Erythroblast (primary cell): Measurements from ENCODE around the gene SSPN.
"Not testable (repeated sequence)": the region's sequence is repeated elsewhere in the genome, so short reads cannot be mapped to it uniquely, and the experiment has no call there.

ENCODE experiments used
- DNase-seq, 2 experiments: peaks; one replicate each; lab custom pipeline; 2025; lab: John Stamatoyannopoulos, UW
- GATA1 ChIP-seq: IDR thresholded peaks from 2 replicates; pipeline ENCODE4 v1.6.1; 2011; ENCODE audit warnings: low read depth, mild to moderate bottlenecking, control low read depth, low read length, moderate library complexity
- POLR2A ChIP-seq: IDR thresholded peaks from 2 replicates; pipeline ENCODE4 v1.6.1; 2011; ENCODE audit warnings: mild to moderate bottlenecking, low read length

SSPN gene

DNA sequence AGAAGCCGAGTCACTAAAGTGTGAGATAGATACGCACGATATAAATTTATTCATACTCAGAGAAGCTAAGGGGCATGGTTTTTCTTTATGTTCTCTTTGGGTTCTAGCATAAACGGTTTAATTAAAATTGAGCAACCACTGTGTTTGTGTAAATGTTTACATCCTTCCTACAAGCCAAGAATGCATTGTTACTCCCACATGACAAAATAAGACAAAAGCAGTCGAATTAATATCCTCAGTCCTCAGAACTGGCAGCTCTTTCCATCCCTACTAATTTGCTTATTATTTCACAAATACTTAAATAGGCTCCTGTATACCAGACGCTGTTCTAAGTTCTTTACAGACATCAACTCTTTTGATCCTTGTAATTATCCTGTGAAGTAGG lies 32.0 kb downstream of the SSPN start:
- TF ChIP-seq POLR2A (no peak), GATA1 (no peak)
- no peak for DNase-seq

DNA sequence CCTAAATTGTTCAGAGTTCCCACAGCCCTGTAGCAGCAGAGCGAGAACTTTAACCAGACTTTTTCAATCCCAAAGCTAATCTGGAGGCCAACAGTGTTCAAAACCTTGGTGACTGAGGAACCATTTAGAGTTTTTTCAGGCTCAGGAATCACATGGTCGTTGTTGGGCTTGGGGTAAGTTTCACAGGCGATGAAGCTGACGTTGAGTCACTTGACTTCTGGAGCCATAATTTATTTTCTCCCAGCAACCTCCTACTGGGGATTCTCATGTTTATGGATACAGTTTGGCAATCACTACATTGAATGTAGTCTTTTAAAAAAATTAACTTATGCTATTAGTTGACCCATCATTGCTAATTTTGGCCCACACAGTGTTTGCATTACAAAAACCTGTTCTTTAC lies 34.5 kb downstream of the SSPN start:
- no peak for TF ChIP-seq POLR2A
- TF ChIP-seq GATA1, result no peak
- no peak for DNase-seq

DNA sequence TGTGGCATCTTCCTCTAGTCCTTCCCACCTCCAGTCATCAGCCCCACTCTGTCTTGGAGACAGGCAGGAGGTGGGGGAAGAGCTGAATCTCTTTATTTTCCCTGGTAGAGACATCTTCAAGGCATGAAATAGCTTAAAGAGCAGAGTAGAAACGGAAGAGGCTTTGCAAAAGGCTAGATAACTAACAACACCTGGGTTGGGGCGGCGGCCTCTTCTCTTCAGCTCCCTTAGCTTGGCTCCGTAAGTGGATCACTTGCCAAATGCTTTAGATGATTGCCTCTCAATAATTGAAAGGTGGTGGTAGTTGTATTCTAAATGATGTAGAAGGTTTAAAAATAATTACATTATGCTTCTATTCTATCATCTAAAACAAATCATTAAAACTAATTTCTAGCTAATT lies 36.1 kb downstream of the SSPN start:
- no peak for DNase-seq
- no peak for TF ChIP-seq POLR2A
- no peak for TF ChIP-seq GATA1

DNA sequence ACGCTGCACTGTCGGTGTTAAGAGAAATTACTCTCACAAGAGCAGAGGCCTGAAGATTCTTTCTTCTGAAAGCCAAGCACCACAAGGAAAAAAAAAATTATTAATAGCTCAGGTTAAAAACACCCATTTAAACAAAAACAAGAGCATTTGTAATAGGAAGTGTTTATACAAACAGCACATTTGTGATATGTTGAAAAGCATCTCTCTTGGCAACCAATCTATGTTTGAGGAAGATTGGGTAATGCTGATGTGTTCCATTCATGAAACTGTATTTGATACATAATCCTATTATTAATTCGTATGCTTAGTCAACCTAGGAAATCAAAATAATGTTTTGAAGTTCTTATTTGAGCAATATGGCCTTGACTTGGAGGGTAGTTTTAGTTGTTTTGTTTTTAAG lies 36.5 kb downstream of the SSPN start:
- no peak for DNase-seq
- no peak for TF ChIP-seq POLR2A
- TF ChIP-seq GATA1, result no peak

DNA sequence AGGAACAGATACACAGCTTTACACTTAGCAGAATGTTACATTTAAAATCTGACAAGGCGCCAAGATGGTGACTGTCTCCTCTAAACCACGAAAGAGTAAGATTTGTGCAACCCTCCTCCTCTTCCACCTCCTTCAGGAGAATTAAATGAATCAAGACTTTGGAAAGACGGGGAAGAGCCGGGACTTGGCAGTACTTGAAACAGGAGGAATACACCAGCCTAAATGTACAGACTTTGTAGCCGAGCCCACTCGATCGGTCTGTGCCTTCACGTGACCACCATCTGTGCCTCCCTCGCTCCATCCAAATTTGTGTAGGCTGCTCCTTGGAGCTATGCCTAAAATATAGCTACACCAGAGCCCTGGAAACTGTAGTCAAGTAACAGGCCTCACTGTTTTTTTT lies 38.3 kb downstream of the SSPN start:
- DNase-seq, result no peak
- TF ChIP-seq GATA1, result no peak
- TF ChIP-seq POLR2A, result no peak

DNA sequence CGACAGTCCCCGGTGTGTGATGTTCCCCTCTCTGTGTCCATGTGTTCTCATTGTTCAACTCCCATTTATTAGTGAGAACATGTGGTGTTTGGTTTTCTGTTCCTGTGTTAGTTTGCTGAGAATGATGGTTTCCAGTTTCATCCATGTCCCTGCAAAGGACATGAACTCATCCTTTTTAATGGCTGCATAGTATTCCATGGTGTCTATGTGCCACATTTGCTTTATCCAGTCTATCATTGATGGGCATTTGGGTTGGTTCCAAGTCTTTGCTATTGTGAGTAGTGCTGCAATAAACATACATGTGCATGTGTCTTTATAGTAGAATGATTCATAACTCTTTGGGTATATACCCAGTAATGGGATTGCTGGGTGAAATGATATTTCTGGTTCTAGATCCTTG lies 40.1 kb downstream of the SSPN start:
- not testable (repeated sequence) for DNase-seq

DNA sequence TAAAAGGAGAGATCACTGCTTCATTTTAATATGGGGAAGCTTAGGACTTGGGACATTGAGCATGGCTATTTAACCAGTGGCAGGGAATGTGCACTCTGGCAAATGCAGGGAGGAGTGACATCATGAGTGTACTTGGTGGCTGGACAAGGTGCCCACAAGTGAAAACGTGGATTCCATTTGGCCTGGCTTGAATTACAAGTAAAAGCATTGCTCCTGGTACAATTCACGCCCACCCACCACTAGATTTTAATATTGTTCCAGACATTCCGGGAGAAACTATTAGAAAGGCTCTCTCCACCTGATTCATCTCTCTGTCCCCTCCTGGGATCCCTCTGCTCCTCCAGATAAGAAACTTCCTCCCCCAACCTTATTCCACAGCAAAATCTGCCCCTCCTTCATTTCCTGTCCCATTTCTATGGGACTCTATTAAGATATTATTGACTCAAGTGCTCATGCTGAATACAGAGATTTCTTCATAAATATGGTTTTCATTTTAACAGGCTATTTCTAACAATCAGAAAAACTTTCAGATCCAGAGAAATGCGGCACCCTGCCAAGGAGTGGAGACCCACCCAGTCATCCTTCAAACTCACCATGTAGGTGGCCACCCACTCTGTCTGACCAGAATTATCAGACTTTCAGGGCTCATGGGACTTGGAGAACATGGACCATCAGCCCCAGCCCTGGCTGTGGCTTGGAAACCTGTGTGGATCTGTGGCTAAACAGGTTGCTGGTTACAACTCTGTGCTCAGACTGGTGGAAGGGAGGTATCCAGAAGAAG lies 43.2 kb downstream of the SSPN start:
- TF ChIP-seq GATA1, result no peak
- TF ChIP-seq POLR2A, result no peak
- no peak for DNase-seq

DNA sequence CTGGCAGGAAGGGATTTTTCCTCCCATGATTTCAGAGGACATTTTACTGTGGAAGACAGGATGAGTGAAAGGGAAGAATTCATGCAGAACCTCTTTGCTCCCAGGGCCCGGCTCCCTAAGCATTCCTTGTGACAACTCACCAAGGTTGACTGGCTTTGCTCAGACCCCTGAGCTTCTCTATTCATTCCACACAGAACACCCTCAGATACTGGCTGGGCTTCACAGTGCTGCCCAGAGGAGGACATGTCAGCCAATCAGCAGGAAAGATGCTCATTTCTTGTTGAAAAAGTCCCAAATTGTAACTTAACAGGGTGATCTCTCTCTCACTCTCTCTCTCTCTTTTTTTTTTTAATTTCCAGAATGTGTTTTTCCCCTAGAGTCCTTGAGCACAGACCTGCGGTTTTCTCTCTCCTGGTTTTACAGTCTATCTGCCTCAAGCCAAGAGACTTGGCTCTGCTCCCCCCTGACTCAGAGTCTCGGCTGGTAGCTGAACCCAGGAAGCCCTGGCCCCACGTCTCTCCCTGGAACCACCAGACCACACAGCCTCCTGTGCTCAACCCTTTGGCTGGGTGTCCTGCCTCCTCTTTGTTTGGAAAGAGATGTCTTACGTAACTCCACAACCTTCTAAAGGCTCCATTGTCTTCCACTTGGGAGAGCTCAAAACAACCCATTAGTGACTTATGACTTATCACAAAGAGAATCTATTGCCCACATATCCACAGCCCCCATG lies 43.9 kb downstream of the SSPN start:
- TF ChIP-seq GATA1 (no peak), POLR2A (no peak)
- no peak for DNase-seq

DNA sequence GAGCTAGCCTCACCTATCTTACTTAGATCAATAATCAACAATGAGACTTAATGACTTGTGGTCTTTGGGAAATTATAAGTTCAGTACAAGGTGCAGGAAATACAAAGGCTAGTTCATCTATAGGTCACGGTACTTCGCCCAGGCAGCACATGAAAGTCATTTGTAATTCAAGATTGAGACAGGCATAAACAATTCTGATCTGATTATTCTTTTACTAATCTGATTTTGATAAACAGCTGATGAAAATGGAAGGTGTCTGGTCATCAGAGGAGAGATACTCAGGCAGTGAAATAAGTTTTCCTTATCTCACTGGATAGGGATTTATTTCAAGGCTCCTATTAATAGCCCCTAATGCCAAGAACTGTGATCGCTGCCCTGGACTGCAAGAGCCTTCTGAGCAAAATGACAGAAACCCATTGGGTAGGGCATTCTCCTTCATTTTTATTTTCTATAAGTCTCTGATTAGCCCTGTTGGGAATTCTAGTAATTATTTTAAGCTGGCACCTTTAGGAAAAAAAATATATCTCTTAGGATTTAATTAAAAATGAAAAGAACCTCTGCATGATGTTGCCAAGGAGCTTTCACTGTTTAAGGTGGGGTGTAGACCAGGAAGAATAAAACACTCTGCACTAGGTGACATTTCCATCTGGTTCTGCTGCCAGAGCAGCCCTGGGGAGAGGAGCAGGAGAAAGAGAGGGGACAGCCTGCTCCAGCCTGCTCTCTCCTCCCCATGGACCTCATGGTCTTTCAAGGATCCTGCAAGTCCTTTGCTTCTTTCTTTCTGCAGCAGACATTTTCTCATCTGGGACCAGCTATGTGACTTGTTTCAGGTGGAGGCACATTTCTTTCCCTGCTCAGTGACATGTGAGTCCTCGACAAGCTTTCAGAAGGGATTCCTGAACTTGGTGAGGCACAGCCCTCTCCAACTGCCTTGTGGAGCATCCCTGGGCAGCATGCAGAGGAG lies 44.8 kb downstream of the SSPN start:
- TF ChIP-seq POLR2A (no peak), GATA1 (no peak)
- DNase-seq, result no peak

DNA sequence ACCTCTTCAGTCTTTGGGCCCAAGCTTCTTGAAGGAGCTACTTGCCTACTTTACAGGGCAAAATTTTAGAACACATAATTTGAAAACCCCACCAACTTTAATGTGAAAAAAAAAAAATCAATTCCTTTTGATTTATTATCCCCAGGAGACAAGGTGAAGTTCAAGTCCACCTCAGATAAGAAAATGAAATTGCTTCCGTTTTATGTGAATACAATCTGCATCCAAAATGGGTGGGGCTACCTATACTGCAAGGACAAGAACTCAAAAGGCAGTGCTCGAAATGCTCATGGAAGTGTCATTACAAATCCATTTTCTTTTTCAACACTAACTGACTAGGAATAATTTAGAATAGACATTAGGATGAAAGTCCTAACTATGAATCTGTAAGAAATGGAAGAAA lies 45.7 kb downstream of the SSPN start:
- DNase-seq, result no peak
- TF ChIP-seq GATA1 (no peak), POLR2A (no peak)

DNA sequence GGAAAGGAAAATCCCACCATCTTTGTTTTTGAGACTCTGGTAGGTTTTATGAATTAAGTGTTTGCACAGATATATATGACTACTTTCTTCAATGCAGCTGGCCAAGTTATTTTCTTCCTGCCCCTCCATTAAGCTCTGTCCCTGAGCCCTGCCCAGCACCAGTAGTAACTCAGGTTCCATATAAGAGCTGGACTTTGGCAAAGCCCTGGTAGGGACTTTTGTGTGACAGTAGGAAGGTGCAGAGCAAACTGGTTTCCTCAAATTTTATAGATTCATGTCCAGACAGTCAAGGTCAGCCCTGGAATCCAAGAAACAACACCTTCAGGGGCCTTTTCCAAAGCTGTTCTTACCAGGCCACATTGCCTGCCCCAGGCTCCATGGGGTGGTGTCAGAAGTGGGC lies 47.3 kb downstream of the SSPN start:
- TF ChIP-seq GATA1 (no peak), POLR2A (no peak)
- DNase-seq, result no peak

DNA sequence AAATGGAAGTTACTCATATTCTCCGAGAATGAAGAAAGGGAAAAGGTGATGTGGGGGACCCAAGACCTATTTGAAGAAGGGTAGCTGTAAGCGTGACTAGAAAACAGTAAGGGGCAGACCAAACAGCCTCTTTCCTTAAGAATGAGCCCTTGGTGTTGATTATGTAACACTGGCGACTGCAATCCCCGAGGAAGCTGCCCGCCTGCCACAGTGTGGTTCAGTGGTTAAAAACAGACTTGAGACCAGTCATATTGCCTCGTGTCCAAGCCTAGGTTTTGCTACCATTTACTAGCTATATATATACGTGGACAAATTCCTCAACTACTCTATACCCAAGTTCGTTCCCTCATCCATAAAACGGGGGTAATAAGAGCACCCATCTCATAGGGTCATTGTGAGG lies 49.1 kb downstream of the SSPN start:
- no peak for TF ChIP-seq GATA1
- TF ChIP-seq POLR2A, result no peak
- no peak for DNase-seq

DNA sequence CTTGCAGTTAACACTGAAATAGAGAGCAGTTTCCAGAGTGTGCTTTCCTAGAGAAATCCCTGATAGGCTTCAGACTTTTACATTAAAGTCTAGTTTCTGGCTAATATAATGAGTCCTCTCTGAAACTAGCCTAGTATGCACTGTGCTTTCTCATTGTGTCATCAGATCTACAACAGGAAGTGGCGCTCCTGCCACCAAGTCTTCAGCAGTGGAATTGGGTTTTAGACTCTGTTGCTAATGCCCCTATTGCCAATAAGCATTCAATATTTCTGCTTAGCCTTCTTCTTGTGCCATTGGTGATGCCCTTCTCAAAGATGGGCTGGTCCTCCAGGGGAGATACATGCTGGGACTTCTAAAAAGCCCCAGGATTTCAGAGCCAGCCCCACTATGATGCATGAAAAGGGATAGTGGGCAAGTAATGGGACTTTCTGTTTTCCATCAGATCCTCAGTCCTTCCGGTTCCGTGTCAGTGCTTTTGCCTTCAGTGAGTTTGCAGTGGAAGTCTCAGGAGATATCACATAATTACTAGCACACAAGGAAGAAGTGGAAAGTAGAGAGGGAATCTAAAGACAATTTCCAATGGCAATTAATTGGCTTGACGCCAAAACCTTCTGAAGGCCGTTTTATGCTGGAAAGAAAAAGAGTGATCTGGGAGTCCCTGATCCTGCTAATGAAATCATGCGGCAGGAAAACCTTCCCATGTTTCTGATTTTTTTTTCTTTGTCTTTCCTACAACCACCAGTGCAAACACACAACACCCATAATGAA lies 50.0 kb downstream of the SSPN start:
- TF ChIP-seq POLR2A (no peak), GATA1 (no peak)
- no peak for DNase-seq
